K562 (cell line): Measurements from ENCODE around the gene RAP1A. TPM values are rescaled to one million over a fixed set of nuclear protein-coding genes. Genes with fewer than 3 reads are reported as not detected.

Source experiments
- ARID3A ChIP-seq: IDR thresholded peaks from 2 replicates; pipeline ENCODE4 v1.6.1; 2012; ENCODE audit warnings: low read depth, low read length, improper control_type of control experiment, borderline replicate concordance
- CBX2 ChIP-seq: fragments of 200-600 bp; sonication (generic); IDR thresholded peaks from one replicate; pipeline ENCODE4 v1.6.1; 2012; ENCODE audit warnings: mild to moderate bottlenecking, low read length, inconsistent platforms; ENCODE audit not compliant: insufficient read depth, poor library complexity, severe bottlenecking
- CEBPZ ChIP-seq: fragments of 150-350 bp; IDR thresholded peaks from 2 replicates; pipeline ENCODE4 v1.6.1; 2014; ENCODE audit warnings: low read depth, mild to moderate bottlenecking, low read length, borderline replicate concordance
- DDX20 ChIP-seq: fragments of 450-650 bp; IDR thresholded peaks from 2 replicates; pipeline ENCODE4 v1.6.1; 2016; ENCODE audit warnings: missing genetic modification characterization, low read depth, mild to moderate bottlenecking, missing compliant biosample characterization, moderate library complexity
- FOXP1 ChIP-seq: sonication (generic); formaldehyde crosslinking; IDR thresholded peaks from 2 replicates; pipeline ENCODE4 v1.8.0; 2022; ENCODE audit warnings: mild to moderate bottlenecking, missing genetic modification reagents
- MYNN ChIP-seq, 2 experiments: sonication (generic); formaldehyde crosslinking in 1 of 2; IDR thresholded peaks; 2 replicates each; pipeline versions ENCODE4 v1.5.0 to v1.6.1; 2016 to 2020; ENCODE audit warnings: antibody characterized with exemption in 1 of 2, missing genetic modification reagents in 1 of 2
- NFXL1 ChIP-seq: fragments of 450-650 bp; formaldehyde crosslinking; IDR thresholded peaks from 2 replicates; pipeline ENCODE4 v1.4.0; 2021; ENCODE audit warnings: mild to moderate bottlenecking
- PHF20 ChIP-seq: fragments of 450-650 bp; IDR thresholded peaks from 2 replicates; pipeline ENCODE4 v1.6.1; 2018; ENCODE audit not compliant: partially characterized antibody
- SMARCC2 ChIP-seq: fragments of 450-650 bp; IDR thresholded peaks from 2 replicates; pipeline ENCODE4 v1.6.1; 2017; ENCODE audit warnings: antibody characterized with exemption, moderate library complexity, mild to moderate bottlenecking, low read depth
- TSC22D4 ChIP-seq: fragments of 450-650 bp; IDR thresholded peaks from 2 replicates; pipeline ENCODE4 v1.6.1; 2016; ENCODE audit warnings: missing genetic modification characterization, missing biosample characterization, control low read depth
- ZBTB9 ChIP-seq: fragments of 450-650 bp; formaldehyde crosslinking; IDR thresholded peaks from 2 replicates; pipeline ENCODE4 v1.4.0; 2020; ENCODE audit warnings: mild to moderate bottlenecking, moderate library complexity
- ZNF24 ChIP-seq: fragments of 450-650 bp; IDR thresholded peaks from 2 replicates; pipeline ENCODE4 v1.6.1; 2016
- ZNF253 ChIP-seq: fragments of 250-450 bp; sonication (Bioruptor Pico); conservative IDR thresholded peaks from 2 replicates; pipeline ENCODE4 v1.6.1; 2021; ENCODE audit warnings: mild to moderate bottlenecking
- polyA plus RNA-seq, 8 experiments: library from polyadenylated mRNA; depleted of rRNA in 4 of 8; stranded (reverse) in 5 of 8; unstranded in 3 of 8; fragments of >200 nt; fragmentation: Nextera tagmentation in 2 of 8; fragmentation: Illumina TruSeq in 1 of 8; extraction: Ambion mirVana in 2 of 8; extraction: Trizol in 1 of 8; gene quantifications; 2 replicates each; pipeline versions ENCODE4 v1.2.1 to v1.2.3, GENCODE V29; 2011 to 2014; ENCODE audit warnings: inconsistent platforms in 1 of 8, missing spikeins in 1 of 8
- total RNA-seq, 7 experiments: library from RNA; depleted of rRNA in 6 of 7; stranded (reverse); fragments of >200 nt in 6 of 7; fragmentation: Illumina TruSeq in 2 of 7; extraction: Trizol in 2 of 7; gene quantifications; 2 replicates each; pipeline versions ENCODE4 v1.2.1 to v1.2.3, GENCODE V29; 2011 to 2021; ENCODE audit warnings: low replicate concordance in 1 of 7
- TF ChIP-seq, protein P1 (sequence below): fragments of 450-650 bp; formaldehyde crosslinking; IDR thresholded peaks from 2 replicates; pipeline ENCODE4 v1.4.0; 2022; ENCODE audit warnings: mild to moderate bottlenecking, moderate library complexity

The RAP1A gene
- total and polyA plus RNA-seq, 9 of the 15 experiments (the other 6 are each of a cell fraction or from before 2014, with no cell fraction given), result 13.4 to 86.2 (median 32.5) TPM

- no peak for TF ChIP-seq CEBPZ
- no peak for TF ChIP-seq ZNF24
- TF ChIP-seq, protein P1, sequence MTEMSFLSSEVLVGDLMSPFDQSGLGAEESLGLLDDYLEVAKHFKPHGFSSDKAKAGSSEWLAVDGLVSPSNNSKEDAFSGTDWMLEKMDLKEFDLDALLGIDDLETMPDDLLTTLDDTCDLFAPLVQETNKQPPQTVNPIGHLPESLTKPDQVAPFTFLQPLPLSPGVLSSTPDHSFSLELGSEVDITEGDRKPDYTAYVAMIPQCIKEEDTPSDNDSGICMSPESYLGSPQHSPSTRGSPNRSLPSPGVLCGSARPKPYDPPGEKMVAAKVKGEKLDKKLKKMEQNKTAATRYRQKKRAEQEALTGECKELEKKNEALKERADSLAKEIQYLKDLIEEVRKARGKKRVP (CRISPR knock-in tag), result no peak
- TF ChIP-seq DDX20 (tag), result no peak
- TF ChIP-seq TSC22D4 (tag), result no peak
- no peak for TF ChIP-seq FOXP1 (CRISPR knock-in tag)
- TF ChIP-seq ZNF253, result no peak
- no peak for TF ChIP-seq NFXL1
- no peak for TF ChIP-seq ARID3A
- no peak for TF ChIP-seq PHF20
- TF ChIP-seq MYNN (IDR thresholded peaks at IDR 0.05), result no peak
- no peak for TF ChIP-seq MYNN (CRISPR knock-in tag; IDR thresholded peaks at IDR 0.05)
- no peak for TF ChIP-seq CBX2
- TF ChIP-seq SMARCC2, result no peak
- TF ChIP-seq ZBTB9, result no peak
- TF ChIP-seq, all 486 proteins: peak for 0
Measured at GRCh38 chr1:111604931-111605330, 14.7 kb upstream of the RAP1A start (continued).
